ENCODE data around the gene SHROOM2. TPM values are rescaled to one million over a fixed set of nuclear protein-coding genes. Genes with fewer than 3 reads are reported as not detected.

The SHROOM2 gene
- total and polyA plus RNA-seq, 2 of the 4 experiments (the other 2 are of a cell fraction): 8.1 to 14.2 TPM

- DNase-seq (no peak), ATAC-seq (ENCODE audit: low read depth) (no peak)
- Histone ChIP-seq H2AK9ac (replicated peaks; ENCODE audit: low read depth, low read length, poor library complexity) (no peak overlapping the region), H3K9ac (ENCODE audit: low read depth, low read length) (no peak overlapping the region), H4K91ac (ENCODE audit: insufficient read depth, low read depth, low read length) (no peak overlapping the region), H2BK5ac (ENCODE audit: low read depth, low read length, poor library complexity, severe bottlenecking) (no peak overlapping the region), H4K20me1 (ENCODE audit: insufficient read depth, low read length) (no peaks in the 10 kb centered on the region), H4K8ac (ENCODE audit: low read depth in 2 of 2, low read length in 2 of 2) (no peak overlapping the region), H4K5ac (ENCODE audit: low read depth, low read length) (peak overlapping the region; percentile 55; the same call in 1 of the 2 replicates), H2BK120ac (ENCODE audit: low read depth, low read length) (no peak overlapping the region), H2BK15ac (ENCODE audit: low read depth, low read length) (no peak overlapping the region), H3K9me1 (ENCODE audit: insufficient read depth, low read length) (no peaks in the 10 kb centered on the region), H3K79me1 (ENCODE audit: low read depth in 1 of 2, low read length in 2 of 2) (no peaks in the 10 kb centered on the region), H3K18ac (ENCODE audit: low read depth, low read length) (no peak overlapping the region), H3K56ac (ENCODE audit: extremely low read depth, insufficient read depth, low read length) (no peak overlapping the region), H3K23ac (ENCODE audit: low read depth, low read length) (no peak overlapping the region), H3K9me3 (ENCODE audit: control insufficient read depth, insufficient read depth, low read length) (no peaks in the 10 kb centered on the region), H2BK20ac (ENCODE audit: low read depth, low read length) (no peak overlapping the region), H3K4ac (ENCODE audit: low read depth, low read length) (no peak overlapping the region), H3K27ac (ENCODE audit: insufficient read depth, low read length) (no peak overlapping the region), H3K14ac (replicated peaks; ENCODE audit: low read depth, low read length) (no peak overlapping the region), H3K4me3 (ENCODE audit: insufficient read depth, low read depth, low read length) (no peak overlapping the region), H3K4me2 (ENCODE audit: low read depth, low read length) (peak overlapping the region; percentile 2; the same call in 1 of the 2 replicates), H3K4me1 (ENCODE audit: control insufficient read depth, insufficient read depth, low read length) (peaks cover 9% of the 10 kb centered on the region; the same call in 1 of the 2 replicates), H2AK5ac (ENCODE audit: low read depth, low read length) (no peak overlapping the region), H2AFZ (replicated peaks; ENCODE audit: low read length, poor library complexity) (peak overlapping the region; percentile 21), H3K36me3 (ENCODE audit: control insufficient read depth, insufficient read depth, low read length) (no peaks in the 10 kb centered on the region), H3K27me3 (ENCODE audit: control insufficient read depth, insufficient read depth, low read length) (no peaks in the 10 kb centered on the region)
- in situ Hi-C loops (cut with MboI; ENCODE audit: low sequenced_read_pairs): no loop called here
- intact Hi-C loops (cut with micrococcal nuclease): no loop called here
- BruUV-seq (replicated peaks): no TSS peak
- dilution Hi-C loops (cut with HindIII; ENCODE audit: low sequenced_read_pairs, unreplicated experiment): no loop called here
- CTCF ChIA-PET: no interaction called here
- no peak for TF ChIP-seq NFE2L2 (IDR thresholded peaks at IDR 0.05; ENCODE audit: low read depth, low read length)
- TF ChIP-seq SMC3 (IDR thresholded peaks at IDR 0.05; ENCODE audit: low read depth, low read length): no peak
- TF ChIP-seq CHD1 (IDR thresholded peaks at IDR 0.05; ENCODE audit: low read depth, low read length): no peak
- no peak for TF ChIP-seq MAFK (IDR thresholded peaks at IDR 0.05; ENCODE audit: low read depth, low read length)
- no peak for TF ChIP-seq USF2 (IDR thresholded peaks at IDR 0.05; ENCODE audit: low read depth, low read length)
- WGBS, 2 experiments (ENCODE audit: extremely low coverage in 2 of 2, insufficient read length in 1 of 2): 47% methylated on average over 3 of the region's 12 CpGs; no CpG with 5 or more reads in 1 of the 2 experiments
- POLR2A ChIA-PET (ENCODE audit: unreplicated experiment): no interaction called here
Observed at GRCh38 chrX:9824554-9824953, 38.3 kb downstream of the SHROOM2 start.
